ENCODE data around the gene FAM120A.

FAM120A gene

GRCh38 chr9:93560991-93561390, 109.5 kb downstream of the FAM120A start:
- no peak for DNase-seq (ENCODE audit: low read depth in 2 of 2)
- TF ChIP-seq, protein P1, sequence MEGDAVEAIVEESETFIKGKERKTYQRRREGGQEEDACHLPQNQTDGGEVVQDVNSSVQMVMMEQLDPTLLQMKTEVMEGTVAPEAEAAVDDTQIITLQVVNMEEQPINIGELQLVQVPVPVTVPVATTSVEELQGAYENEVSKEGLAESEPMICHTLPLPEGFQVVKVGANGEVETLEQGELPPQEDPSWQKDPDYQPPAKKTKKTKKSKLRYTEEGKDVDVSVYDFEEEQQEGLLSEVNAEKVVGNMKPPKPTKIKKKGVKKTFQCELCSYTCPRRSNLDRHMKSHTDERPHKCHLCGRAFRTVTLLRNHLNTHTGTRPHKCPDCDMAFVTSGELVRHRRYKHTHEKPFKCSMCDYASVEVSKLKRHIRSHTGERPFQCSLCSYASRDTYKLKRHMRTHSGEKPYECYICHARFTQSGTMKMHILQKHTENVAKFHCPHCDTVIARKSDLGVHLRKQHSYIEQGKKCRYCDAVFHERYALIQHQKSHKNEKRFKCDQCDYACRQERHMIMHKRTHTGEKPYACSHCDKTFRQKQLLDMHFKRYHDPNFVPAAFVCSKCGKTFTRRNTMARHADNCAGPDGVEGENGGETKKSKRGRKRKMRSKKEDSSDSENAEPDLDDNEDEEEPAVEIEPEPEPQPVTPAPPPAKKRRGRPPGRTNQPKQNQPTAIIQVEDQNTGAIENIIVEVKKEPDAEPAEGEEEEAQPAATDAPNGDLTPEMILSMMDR (IDR thresholded peaks at IDR 0.05; ENCODE audit: low read depth, low read length), result no peak
- no peak overlapping the region for H3K4me3 ChIP-seq (replicated peaks in 1 of 2; ENCODE audit: low read depth in 2 of 2, low read length in 2 of 2)

- no peak for DNase-seq (ENCODE audit: low read depth in 2 of 2)
- TF ChIP-seq, protein P1 (IDR thresholded peaks at IDR 0.05; ENCODE audit: low read depth, low read length), result no peak
- H3K4me3 ChIP-seq (replicated peaks in 1 of 2; ENCODE audit: low read depth in 2 of 2, low read length in 2 of 2), result no peak overlapping the region
Measured at GRCh38 chr9:93562157-93562556, 110.7 kb downstream of the FAM120A start.

- TF ChIP-seq, protein P1 (IDR thresholded peaks at IDR 0.05; ENCODE audit: low read depth, low read length), result no peak
- DNase-seq (ENCODE audit: low read depth in 2 of 2), result no peak
- H3K4me3 ChIP-seq (replicated peaks in 1 of 2; ENCODE audit: low read depth in 2 of 2, low read length in 2 of 2), result no peak overlapping the region
Measured at GRCh38 chr9:93565089-93565488, 113.6 kb downstream of the FAM120A start.

DNA sequence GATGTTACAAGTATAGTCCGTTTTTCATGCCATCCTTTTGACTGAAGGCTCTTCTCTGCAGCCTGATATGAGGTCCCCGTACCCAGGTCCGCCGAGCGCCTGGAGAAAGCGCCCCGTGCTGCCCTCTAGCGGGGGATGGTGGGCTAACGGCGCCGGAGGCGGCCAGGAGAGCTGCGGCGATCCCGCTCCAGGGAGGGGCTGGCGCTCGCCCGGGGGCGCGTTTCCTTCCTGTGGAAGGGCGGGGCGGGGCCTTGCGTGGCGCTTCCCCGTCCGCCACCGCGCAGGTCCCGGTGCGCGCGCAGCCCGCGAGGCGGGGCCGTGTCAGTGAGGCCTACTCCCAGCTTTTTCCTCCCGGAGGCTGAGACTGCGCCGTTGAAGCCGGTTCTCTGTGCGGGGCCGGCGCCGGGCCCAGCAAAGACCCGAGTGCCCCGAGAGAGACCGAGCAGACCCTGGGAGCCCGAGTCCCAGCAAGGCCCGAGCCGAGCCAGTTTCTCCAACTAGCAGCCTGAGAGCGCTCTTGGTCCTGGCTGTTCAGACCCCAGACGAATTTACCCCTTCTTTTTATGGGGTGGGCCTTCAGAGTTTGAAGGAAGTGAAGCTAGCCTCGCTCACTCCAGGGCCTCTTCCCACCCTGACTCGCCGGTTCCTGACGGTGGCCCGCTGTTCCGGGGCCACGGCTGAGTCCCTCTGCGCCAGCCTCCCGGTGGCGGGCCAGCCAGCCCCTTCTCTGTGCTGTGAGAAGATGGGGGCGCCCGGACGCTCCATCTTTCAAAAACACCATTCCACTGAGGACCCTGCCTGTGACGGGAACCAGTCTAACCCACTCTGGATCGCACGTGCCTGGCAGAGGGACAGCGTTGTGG, 115.2 kb downstream of the FAM120A start:
- TF ChIP-seq, protein P1 (IDR thresholded peaks at IDR 0.05; ENCODE audit: low read depth, low read length), result peak; percentile 83

DNA sequence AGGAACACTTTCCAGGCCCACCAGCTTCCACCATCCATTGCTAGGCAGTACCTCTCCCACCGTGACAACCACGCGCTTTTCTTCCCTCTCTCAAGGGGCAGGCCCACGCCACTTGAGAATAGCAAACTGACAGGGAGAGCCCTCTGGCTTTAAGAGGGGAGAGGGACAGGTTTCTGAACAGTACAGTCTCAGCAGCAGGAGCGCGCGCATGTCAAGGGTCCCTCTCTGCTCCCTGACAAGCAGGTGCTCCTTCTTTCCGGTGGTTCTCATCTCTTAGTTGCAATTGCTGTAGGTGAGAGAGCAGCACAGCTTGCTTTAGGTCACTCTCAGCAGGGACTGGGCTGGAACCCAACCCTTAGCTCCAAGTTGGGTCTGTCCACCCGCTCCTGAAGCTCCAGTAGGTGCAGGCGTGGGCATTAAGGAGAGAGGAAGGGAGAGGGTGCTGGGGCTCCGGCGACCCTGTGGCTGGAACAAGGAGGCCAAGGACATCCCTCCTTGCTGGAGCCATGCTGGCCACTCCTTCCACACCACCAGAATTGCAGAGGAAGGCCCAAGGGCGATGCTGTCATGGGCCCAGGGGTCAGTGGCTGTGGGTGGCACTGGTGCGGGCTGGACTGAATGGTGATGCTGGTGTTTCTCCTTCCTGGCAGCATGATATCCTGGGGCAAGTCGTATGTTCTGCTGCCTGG, 115.9 kb downstream of the FAM120A start:
- DNase-seq (ENCODE audit: low read depth in 2 of 2), result peak in 1 of 2 donors; percentile 20
- TF ChIP-seq, protein P1 (IDR thresholded peaks at IDR 0.05; ENCODE audit: low read depth, low read length), result no peak
- H3K4me3 ChIP-seq (replicated peaks in 1 of 2; ENCODE audit: low read depth in 2 of 2, low read length in 2 of 2), result peak overlapping the region; percentile 57

More for the DNA sequence above, 115.2 kb downstream of the FAM120A start:
- DNase-seq (ENCODE audit: low read depth in 2 of 2), result peak; percentile 96 to 98
- H3K4me3 ChIP-seq (replicated peaks in 1 of 2; ENCODE audit: low read depth in 2 of 2, low read length in 2 of 2), result peak overlapping the region; percentile 57

- no peak overlapping the region for H3K4me3 ChIP-seq (replicated peaks in 1 of 2; ENCODE audit: low read depth in 2 of 2, low read length in 2 of 2)
- DNase-seq (ENCODE audit: low read depth in 2 of 2), result no peak
- TF ChIP-seq, protein P1 (IDR thresholded peaks at IDR 0.05; ENCODE audit: low read depth, low read length), result no peak
Measured at GRCh38 chr9:93568169-93568568, 116.7 kb downstream of the FAM120A start.

Measured in cardiac fibroblast (primary cell).